Rectal smooth muscle tissue (tissue), 1 donor: ENCODE data around the gene MGAT5B.

Source experiments
- H3K27ac ChIP-seq: one replicate; pipeline ENCODE4 v1.7.0; 2013; ENCODE audit warnings: low read depth, low read length, inconsistent platforms
- H3K27me3 ChIP-seq: one replicate; pipeline ENCODE4 v1.7.0; 2013; ENCODE audit warnings: low read length; ENCODE audit not compliant: control insufficient read depth, insufficient read depth
- H3K36me3 ChIP-seq: one replicate; pipeline ENCODE4 v1.7.0; 2013; ENCODE audit warnings: low read length; ENCODE audit not compliant: control insufficient read depth, insufficient read depth
- H3K4me1 ChIP-seq: one replicate; pipeline ENCODE4 v1.7.0; 2013; ENCODE audit warnings: low read length; ENCODE audit not compliant: control insufficient read depth, insufficient read depth
- H3K4me3 ChIP-seq: one replicate; pipeline ENCODE4 v1.7.0; 2013; ENCODE audit warnings: low read length
- H3K9ac ChIP-seq: one replicate; pipeline ENCODE4 v1.7.0; 2013; ENCODE audit warnings: low read length

MGAT5B gene

GRCh38 chr17:76884995-76885893 lies 17.0 kb downstream of the MGAT5B start:
- Histone ChIP-seq H3K27ac (no peak overlapping the region), H3K9ac (no peak overlapping the region), H3K36me3 (no peaks in the 10 kb centered on the region), H3K4me1 (no peaks in the 10 kb centered on the region), H3K27me3 (no peaks in the 10 kb centered on the region), H3K4me3 (no peak overlapping the region)

GRCh38 chr17:76885894-76886290 lies 17.7 kb downstream of the MGAT5B start:
- no peaks in the 10 kb centered on the region for H3K4me1 ChIP-seq
- no peak overlapping the region for H3K4me3 ChIP-seq
- no peaks in the 10 kb centered on the region for H3K36me3 ChIP-seq
- no peak overlapping the region for H3K9ac ChIP-seq
- no peak overlapping the region for H3K27ac ChIP-seq
- H3K27me3 ChIP-seq, result no peaks in the 10 kb centered on the region

- no peak overlapping the region for H3K4me3 ChIP-seq
- H3K27ac ChIP-seq, result no peak overlapping the region
Observed at GRCh38 chr17:76886395-76886794, 18.2 kb downstream of the MGAT5B start.

GRCh38 chr17:76887802-76888201 lies 19.6 kb downstream of the MGAT5B start:
- Histone ChIP-seq H3K9ac (no peak overlapping the region), H3K4me3 (no peak overlapping the region), H3K27ac (no peak overlapping the region), H3K36me3 (no peaks in the 10 kb centered on the region), H3K4me1 (no peaks in the 10 kb centered on the region), H3K27me3 (no peaks in the 10 kb centered on the region)

More at GRCh38 chr17:76886395-76886794, 18.2 kb downstream of the MGAT5B start:
- Histone ChIP-seq H3K4me1 (no peaks in the 10 kb centered on the region), H3K9ac (no peak overlapping the region), H3K27me3 (no peaks in the 10 kb centered on the region), H3K36me3 (no peaks in the 10 kb centered on the region)

- no peaks in the 10 kb centered on the region for H3K36me3 ChIP-seq
- no peak overlapping the region for H3K9ac ChIP-seq
- H3K4me3 ChIP-seq, result no peak overlapping the region
- no peaks in the 10 kb centered on the region for H3K4me1 ChIP-seq
- no peaks in the 10 kb centered on the region for H3K27me3 ChIP-seq
- H3K27ac ChIP-seq, result no peak overlapping the region
Observed at GRCh38 chr17:76888661-76889060, 20.5 kb downstream of the MGAT5B start.

- Histone ChIP-seq H3K27me3 (no peaks in the 10 kb centered on the region), H3K27ac (no peak overlapping the region), H3K36me3 (no peaks in the 10 kb centered on the region), H3K4me3 (no peak overlapping the region), H3K4me1 (no peaks in the 10 kb centered on the region), H3K9ac (no peak overlapping the region)
Observed at GRCh38 chr17:76889323-76889722, 21.1 kb downstream of the MGAT5B start.

- no peak overlapping the region for H3K27ac ChIP-seq
- no peaks in the 10 kb centered on the region for H3K36me3 ChIP-seq
- no peak overlapping the region for H3K4me3 ChIP-seq
- no peak overlapping the region for H3K9ac ChIP-seq
- H3K4me1 ChIP-seq, result no peaks in the 10 kb centered on the region
- no peaks in the 10 kb centered on the region for H3K27me3 ChIP-seq
Observed at GRCh38 chr17:76892329-76892728, 24.1 kb downstream of the MGAT5B start.

- Histone ChIP-seq H3K4me3 (no peak overlapping the region), H3K27me3 (no peaks in the 10 kb centered on the region), H3K4me1 (no peaks in the 10 kb centered on the region), H3K36me3 (no peaks in the 10 kb centered on the region), H3K9ac (no peak overlapping the region), H3K27ac (no peak overlapping the region)
Observed at GRCh38 chr17:76893623-76894334, 25.6 kb downstream of the MGAT5B start.

GRCh38 chr17:76894842-76895241 lies 26.6 kb downstream of the MGAT5B start:
- H3K27ac ChIP-seq, result no peak overlapping the region
- H3K36me3 ChIP-seq, result no peaks in the 10 kb centered on the region
- no peaks in the 10 kb centered on the region for H3K27me3 ChIP-seq
- no peak overlapping the region for H3K4me3 ChIP-seq
- no peak overlapping the region for H3K9ac ChIP-seq
- H3K4me1 ChIP-seq, result no peaks in the 10 kb centered on the region

GRCh38 chr17:76897023-76897422 lies 28.8 kb downstream of the MGAT5B start:
- Histone ChIP-seq H3K4me3 (no peak overlapping the region), H3K36me3 (no peaks in the 10 kb centered on the region), H3K27me3 (no peaks in the 10 kb centered on the region), H3K27ac (no peak overlapping the region), H3K4me1 (no peaks in the 10 kb centered on the region), H3K9ac (no peak overlapping the region)

GRCh38 chr17:76899414-76899813 lies 31.2 kb downstream of the MGAT5B start:
- Histone ChIP-seq H3K27me3 (no peaks in the 10 kb centered on the region), H3K27ac (no peak overlapping the region), H3K36me3 (no peaks in the 10 kb centered on the region), H3K9ac (no peak overlapping the region), H3K4me1 (no peaks in the 10 kb centered on the region), H3K4me3 (no peak overlapping the region)

- H3K9ac ChIP-seq, result no peak overlapping the region
Observed at GRCh38 chr17:76900723-76901122, 32.5 kb downstream of the MGAT5B start.

More at GRCh38 chr17:76900723-76901122, 32.5 kb downstream of the MGAT5B start:
- Histone ChIP-seq H3K4me1 (no peaks in the 10 kb centered on the region), H3K27ac (no peak overlapping the region), H3K4me3 (no peak overlapping the region), H3K36me3 (no peaks in the 10 kb centered on the region), H3K27me3 (no peaks in the 10 kb centered on the region)
